SU-DHL-6 (cell line): ENCODE measurements around the gene KPTN.

Experiments used
- CTCF ChIP-seq: fragments of 200-600 bp; sonication (generic); IDR thresholded peaks from one replicate; pipeline ENCODE4 v1.5.1; 2017; ENCODE audit warnings: antibody characterized with exemption, mild to moderate bottlenecking, low read length, moderate library complexity; ENCODE audit not compliant: insufficient read depth, poor library complexity, severe bottlenecking
- EZH2phosphoT487 ChIP-seq: fragments of 200-600 bp; sonication (generic), shearing (Covaris generic); conservative IDR thresholded peaks from 2 replicates; pipeline ENCODE4 v1.6.1; 2018; ENCODE audit warnings: mild to moderate bottlenecking, antibody characterized with exemption, low read length, moderate library complexity, mixed read lengths

- no peak for TF ChIP-seq CTCF
- TF ChIP-seq EZH2phosphoT487: no peak
Measured at GRCh38 chr19:47432091-47432490, 51.9 kb downstream of the KPTN start.
